ENCODE data around the gene ASTN2.

GRCh38 chr9:116425244-116425643 is 989.6 kb downstream of the ASTN2 start:
- TF ChIP-seq YY1 (IDR thresholded peaks at IDR 0.05; ENCODE audit: insufficient read depth, insufficient read length) (no peak), ZNF274 (IDR thresholded peaks at IDR 0.05; ENCODE audit: low read depth, low read length) (no peak), SUZ12 (IDR thresholded peaks at IDR 0.05; ENCODE audit: extremely low read depth, insufficient read depth, insufficient read length) (no peak)

Measured in NT2/D1 (cell line).